K562 (cell line): ENCODE data around the gene SAP25. TPM values are rescaled to one million over a fixed set of nuclear protein-coding genes. Genes with fewer than 3 reads are reported as not detected.
A peak's percentile ranks its signal among the peaks of the same experiment; 100 is the strongest.

Experiments
- CHD1 ChIP-seq: fragments of 200-600 bp; sonication (generic); IDR thresholded peaks from one replicate; pipeline ENCODE4 v1.6.1; 2012; ENCODE audit warnings: mild to moderate bottlenecking, moderate library complexity, low read length, inconsistent platforms
- HDAC6 ChIP-seq: IDR thresholded peaks from 2 replicates; pipeline ENCODE4 v1.6.1; 2012; ENCODE audit warnings: low read depth, mild to moderate bottlenecking, control low read depth, inconsistent platforms, low read length, moderate library complexity
- JUNB ChIP-seq: fragments of 450-650 bp; formaldehyde crosslinking; conservative IDR thresholded peaks from 2 replicates; pipeline ENCODE4 v1.4.0; 2020; ENCODE audit warnings: mild to moderate bottlenecking
- MCM3 ChIP-seq: fragments of 450-650 bp; IDR thresholded peaks from 2 replicates; pipeline ENCODE4 v1.6.1; 2016
- NFATC3 ChIP-seq: fragments of 450-650 bp; IDR thresholded peaks from 2 replicates; pipeline ENCODE4 v1.6.1; 2017; ENCODE audit warnings: mild to moderate bottlenecking
- SMARCA5 ChIP-seq: fragments of 450-650 bp; IDR thresholded peaks from 2 replicates; pipeline ENCODE4 v1.6.1; 2016
- TBP ChIP-seq: optimal IDR thresholded peaks from 2 replicates; pipeline ENCODE3; 2011; ENCODE audit warnings: low read depth, low read length, improper control_type of control experiment
- ZNF408 ChIP-seq: fragments of 250-450 bp; sonication (Bioruptor Pico); IDR thresholded peaks from 2 replicates; pipeline ENCODE4 v1.4.0; 2020; ENCODE audit warnings: low read depth, mild to moderate bottlenecking, moderate library complexity
- polyA plus RNA-seq, 8 experiments: library from polyadenylated mRNA; depleted of rRNA in 4 of 8; stranded (reverse) in 5 of 8; unstranded in 3 of 8; fragments of >200 nt; fragmentation: Nextera tagmentation in 2 of 8; fragmentation: Illumina TruSeq in 1 of 8; extraction: Ambion mirVana in 2 of 8; extraction: Trizol in 1 of 8; gene quantifications; 2 replicates each; pipeline versions ENCODE4 v1.2.1 to v1.2.3, GENCODE V29; 2011 to 2014; ENCODE audit warnings: inconsistent platforms in 1 of 8, missing spikeins in 1 of 8
- total RNA-seq, 7 experiments: library from RNA; depleted of rRNA in 6 of 7; stranded (reverse); fragments of >200 nt in 6 of 7; fragmentation: Illumina TruSeq in 2 of 7; extraction: Trizol in 2 of 7; gene quantifications; 2 replicates each; pipeline versions ENCODE4 v1.2.1 to v1.2.3, GENCODE V29; 2011 to 2021; ENCODE audit warnings: low replicate concordance in 1 of 7
- TF ChIP-seq, protein P1 (sequence below): fragments of 250-450 bp; sonication (Bioruptor Pico); IDR thresholded peaks from 2 replicates; pipeline ENCODE4 v1.5.0; 2021; ENCODE audit warnings: mild to moderate bottlenecking, borderline replicate concordance
- TF ChIP-seq, protein P2 (sequence below): fragments of 450-650 bp; IDR thresholded peaks from 2 replicates; pipeline ENCODE4 v1.6.1; 2016; ENCODE audit warnings: borderline replicate concordance
- TF ChIP-seq, protein P3 (sequence below): fragments of 450-650 bp; formaldehyde crosslinking; IDR thresholded peaks from 2 replicates; pipeline ENCODE4 v1.4.0; 2022; ENCODE audit warnings: mild to moderate bottlenecking, moderate library complexity
- TF ChIP-seq, protein P4 (sequence below): fragments of 200-400 bp; formaldehyde crosslinking; IDR thresholded peaks from 2 replicates; pipeline ENCODE4 v1.6.1; 2017; ENCODE audit warnings: mild to moderate bottlenecking, low read depth, low read length, moderate library complexity
- TF ChIP-seq, protein P5 (sequence below): fragments of 450-650 bp; formaldehyde crosslinking; IDR thresholded peaks from 2 replicates; pipeline ENCODE4 v1.4.0; 2020; ENCODE audit warnings: mild to moderate bottlenecking, mixed read lengths
- TF ChIP-seq, protein P6 (sequence below): sonication (generic); formaldehyde crosslinking; IDR thresholded peaks from 2 replicates; pipeline ENCODE4 v1.8.1; 2023; ENCODE audit warnings: mild to moderate bottlenecking, missing genetic modification reagents, moderate library complexity
- TF ChIP-seq, protein P7 (sequence below), 2 experiments: fragments of 450-650 bp; IDR thresholded peaks; 2 replicates each; pipeline ENCODE4 v1.6.1; 2016

SAP25 gene
- total and polyA plus RNA-seq, 9 of the 15 experiments (the other 6 are each of a cell fraction or from before 2014, with no cell fraction given), result 0.13 to 5.3 (median 0.78) TPM; not detected in 1

DNA sequence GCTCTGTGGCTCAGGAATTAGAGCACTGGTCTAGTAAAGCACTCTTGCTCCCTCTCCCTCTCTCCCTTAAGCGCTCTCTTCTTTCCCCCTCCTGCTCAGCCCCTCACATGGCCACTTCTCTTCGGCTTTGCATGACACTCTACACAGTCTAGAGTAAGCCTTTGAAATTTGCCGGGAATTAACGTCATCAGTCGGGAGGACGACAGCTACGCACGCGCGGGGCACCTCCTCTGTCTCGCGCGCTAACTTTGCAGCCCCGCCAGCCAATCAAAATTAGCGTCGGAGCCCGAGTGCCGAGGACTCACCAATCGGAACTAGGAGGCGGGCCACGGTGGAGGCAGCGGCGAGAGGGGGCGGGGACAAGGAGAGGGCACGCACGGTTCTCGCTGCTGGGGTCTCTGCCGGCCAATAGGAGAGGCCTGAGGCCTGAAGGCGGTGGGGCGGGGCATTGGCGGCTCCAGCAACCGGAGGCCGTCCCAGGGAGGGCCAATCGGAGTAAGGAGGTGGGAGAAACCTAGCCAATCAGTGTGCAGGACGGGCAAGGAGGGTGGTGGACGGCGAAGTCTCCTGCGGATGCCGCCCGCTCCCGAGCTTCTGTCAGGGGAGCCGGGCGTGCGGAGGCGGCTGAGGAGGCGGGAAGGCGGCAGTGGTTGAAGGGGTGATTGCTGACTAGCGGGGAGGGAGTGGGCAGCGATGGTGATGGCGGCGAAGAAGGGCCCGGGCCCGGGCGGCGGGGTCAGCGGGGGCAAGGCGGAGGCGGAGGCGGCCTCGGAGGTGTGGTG, 34.9 kb downstream of the SAP25 start, which contains the start of gene AGFG2 (continued):
- TF ChIP-seq, protein P1, sequence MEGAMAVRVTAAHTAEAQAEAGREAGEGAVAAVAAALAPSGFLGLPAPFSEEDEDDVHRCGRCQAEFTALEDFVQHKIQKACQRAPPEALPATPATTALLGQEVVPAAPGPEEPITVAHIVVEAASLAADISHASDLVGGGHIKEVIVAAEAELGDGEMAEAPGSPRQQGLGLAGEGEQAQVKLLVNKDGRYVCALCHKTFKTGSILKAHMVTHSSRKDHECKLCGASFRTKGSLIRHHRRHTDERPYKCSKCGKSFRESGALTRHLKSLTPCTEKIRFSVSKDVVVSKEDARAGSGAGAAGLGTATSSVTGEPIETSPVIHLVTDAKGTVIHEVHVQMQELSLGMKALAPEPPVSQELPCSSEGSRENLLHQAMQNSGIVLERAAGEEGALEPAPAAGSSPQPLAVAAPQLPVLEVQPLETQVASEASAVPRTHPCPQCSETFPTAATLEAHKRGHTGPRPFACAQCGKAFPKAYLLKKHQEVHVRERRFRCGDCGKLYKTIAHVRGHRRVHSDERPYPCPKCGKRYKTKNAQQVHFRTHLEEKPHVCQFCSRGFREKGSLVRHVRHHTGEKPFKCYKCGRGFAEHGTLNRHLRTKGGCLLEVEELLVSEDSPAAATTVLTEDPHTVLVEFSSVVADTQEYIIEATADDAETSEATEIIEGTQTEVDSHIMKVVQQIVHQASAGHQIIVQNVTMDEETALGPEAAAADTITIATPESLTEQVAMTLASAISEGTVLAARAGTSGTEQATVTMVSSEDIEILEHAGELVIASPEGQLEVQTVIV (CRISPR knock-in tag), result no peak
- TF ChIP-seq HDAC6 (no peak), MCM3 (no peak), JUNB (CRISPR knock-in tag) (0 out of 2 replicates have a peak, but pooled peaks have one; percentile 40), CHD1 (no peak), ZNF408 (no peak), NFATC3 (no peak), TBP (peak; percentile 70), SMARCA5 (no peak)
- TF ChIP-seq, protein P2, sequence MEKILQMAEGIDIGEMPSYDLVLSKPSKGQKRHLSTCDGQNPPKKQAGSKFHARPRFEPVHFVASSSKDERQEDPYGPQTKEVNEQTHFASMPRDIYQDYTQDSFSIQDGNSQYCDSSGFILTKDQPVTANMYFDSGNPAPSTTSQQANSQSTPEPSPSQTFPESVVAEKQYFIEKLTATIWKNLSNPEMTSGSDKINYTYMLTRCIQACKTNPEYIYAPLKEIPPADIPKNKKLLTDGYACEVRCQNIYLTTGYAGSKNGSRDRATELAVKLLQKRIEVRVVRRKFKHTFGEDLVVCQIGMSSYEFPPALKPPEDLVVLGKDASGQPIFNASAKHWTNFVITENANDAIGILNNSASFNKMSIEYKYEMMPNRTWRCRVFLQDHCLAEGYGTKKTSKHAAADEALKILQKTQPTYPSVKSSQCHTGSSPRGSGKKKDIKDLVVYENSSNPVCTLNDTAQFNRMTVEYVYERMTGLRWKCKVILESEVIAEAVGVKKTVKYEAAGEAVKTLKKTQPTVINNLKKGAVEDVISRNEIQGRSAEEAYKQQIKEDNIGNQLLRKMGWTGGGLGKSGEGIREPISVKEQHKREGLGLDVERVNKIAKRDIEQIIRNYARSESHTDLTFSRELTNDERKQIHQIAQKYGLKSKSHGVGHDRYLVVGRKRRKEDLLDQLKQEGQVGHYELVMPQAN, result peak; percentile 99
- TF ChIP-seq, protein P3, sequence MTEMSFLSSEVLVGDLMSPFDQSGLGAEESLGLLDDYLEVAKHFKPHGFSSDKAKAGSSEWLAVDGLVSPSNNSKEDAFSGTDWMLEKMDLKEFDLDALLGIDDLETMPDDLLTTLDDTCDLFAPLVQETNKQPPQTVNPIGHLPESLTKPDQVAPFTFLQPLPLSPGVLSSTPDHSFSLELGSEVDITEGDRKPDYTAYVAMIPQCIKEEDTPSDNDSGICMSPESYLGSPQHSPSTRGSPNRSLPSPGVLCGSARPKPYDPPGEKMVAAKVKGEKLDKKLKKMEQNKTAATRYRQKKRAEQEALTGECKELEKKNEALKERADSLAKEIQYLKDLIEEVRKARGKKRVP, result peak; percentile 67
- TF ChIP-seq, protein P4, sequence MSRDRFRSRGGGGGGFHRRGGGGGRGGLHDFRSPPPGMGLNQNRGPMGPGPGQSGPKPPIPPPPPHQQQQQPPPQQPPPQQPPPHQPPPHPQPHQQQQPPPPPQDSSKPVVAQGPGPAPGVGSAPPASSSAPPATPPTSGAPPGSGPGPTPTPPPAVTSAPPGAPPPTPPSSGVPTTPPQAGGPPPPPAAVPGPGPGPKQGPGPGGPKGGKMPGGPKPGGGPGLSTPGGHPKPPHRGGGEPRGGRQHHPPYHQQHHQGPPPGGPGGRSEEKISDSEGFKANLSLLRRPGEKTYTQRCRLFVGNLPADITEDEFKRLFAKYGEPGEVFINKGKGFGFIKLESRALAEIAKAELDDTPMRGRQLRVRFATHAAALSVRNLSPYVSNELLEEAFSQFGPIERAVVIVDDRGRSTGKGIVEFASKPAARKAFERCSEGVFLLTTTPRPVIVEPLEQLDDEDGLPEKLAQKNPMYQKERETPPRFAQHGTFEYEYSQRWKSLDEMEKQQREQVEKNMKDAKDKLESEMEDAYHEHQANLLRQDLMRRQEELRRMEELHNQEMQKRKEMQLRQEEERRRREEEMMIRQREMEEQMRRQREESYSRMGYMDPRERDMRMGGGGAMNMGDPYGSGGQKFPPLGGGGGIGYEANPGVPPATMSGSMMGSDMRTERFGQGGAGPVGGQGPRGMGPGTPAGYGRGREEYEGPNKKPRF, result no peak
- TF ChIP-seq, protein P5, sequence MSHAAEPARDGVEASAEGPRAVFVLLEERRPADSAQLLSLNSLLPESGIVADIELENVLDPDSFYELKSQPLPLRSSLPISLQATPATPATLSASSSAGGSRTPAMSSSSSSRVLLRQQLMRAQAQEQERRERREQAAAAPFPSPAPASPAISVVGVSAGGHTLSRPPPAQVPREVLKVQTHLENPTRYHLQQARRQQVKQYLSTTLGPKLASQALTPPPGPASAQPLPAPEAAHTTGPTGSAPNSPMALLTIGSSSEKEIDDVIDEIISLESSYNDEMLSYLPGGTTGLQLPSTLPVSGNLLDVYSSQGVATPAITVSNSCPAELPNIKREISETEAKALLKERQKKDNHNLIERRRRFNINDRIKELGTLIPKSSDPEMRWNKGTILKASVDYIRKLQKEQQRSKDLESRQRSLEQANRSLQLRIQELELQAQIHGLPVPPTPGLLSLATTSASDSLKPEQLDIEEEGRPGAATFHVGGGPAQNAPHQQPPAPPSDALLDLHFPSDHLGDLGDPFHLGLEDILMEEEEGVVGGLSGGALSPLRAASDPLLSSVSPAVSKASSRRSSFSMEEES (CRISPR knock-in tag), result no peak
- TF ChIP-seq, protein P6, sequence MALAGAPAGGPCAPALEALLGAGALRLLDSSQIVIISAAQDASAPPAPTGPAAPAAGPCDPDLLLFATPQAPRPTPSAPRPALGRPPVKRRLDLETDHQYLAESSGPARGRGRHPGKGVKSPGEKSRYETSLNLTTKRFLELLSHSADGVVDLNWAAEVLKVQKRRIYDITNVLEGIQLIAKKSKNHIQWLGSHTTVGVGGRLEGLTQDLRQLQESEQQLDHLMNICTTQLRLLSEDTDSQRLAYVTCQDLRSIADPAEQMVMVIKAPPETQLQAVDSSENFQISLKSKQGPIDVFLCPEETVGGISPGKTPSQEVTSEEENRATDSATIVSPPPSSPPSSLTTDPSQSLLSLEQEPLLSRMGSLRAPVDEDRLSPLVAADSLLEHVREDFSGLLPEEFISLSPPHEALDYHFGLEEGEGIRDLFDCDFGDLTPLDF (CRISPR knock-in tag), result peak; percentile 76; the same call in 1 of the 2 replicates
- TF ChIP-seq, protein P7, sequence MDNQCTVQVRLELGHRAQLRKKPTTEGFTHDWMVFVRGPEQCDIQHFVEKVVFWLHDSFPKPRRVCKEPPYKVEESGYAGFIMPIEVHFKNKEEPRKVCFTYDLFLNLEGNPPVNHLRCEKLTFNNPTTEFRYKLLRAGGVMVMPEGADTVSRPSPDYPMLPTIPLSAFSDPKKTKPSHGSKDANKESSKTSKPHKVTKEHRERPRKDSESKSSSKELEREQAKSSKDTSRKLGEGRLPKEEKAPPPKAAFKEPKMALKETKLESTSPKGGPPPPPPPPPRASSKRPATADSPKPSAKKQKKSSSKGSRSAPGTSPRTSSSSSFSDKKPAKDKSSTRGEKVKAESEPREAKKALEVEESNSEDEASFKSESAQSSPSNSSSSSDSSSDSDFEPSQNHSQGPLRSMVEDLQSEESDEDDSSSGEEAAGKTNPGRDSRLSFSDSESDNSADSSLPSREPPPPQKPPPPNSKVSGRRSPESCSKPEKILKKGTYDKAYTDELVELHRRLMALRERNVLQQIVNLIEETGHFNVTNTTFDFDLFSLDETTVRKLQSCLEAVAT (IDR thresholded peaks at IDR 0.05), result peak; percentile 38 to 80
